ENCODE data around the gene CD22. TPM values are rescaled to one million over a fixed set of nuclear protein-coding genes. Genes with fewer than 3 reads are reported as not detected.

Gene CD22
- polyA plus RNA-seq, 1 donor: 15.9 TPM

DNA sequence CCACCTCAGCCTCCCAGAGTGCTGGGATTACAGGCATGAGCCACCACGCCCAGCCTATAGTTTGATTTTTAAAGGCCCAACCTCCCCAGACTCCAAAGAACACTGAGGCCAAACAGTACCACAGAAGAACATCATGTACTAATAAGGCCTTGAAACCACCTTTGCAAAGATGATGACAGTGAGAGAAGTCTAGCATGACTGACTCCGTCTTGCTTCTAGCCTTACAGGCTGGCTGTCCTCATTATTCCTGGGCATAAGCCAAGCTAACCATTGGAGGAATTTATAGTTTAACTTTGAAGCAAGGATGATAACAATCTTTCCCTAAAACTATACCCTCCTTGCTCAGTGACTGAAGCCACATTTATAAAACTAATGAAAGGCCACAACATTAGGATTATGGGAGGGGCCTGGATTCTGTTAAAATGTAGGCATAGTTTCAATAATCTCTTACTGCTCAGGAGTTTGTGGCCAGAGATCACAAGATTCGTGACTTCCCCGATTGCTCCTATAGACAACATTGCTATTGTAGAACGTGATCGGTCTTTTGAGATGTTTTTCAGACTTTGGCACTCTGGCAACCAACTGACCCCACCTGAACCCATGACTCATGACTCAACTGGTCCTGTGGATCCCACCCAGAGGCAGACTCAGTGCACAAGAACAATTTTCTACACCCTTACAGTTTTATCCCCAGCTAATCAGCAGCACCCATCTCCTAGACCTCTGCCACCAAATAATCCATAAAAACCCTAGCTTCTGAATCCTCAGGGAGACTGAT, 59.5 kb downstream of the CD22 start:
- no peak for DNase-seq

DNA sequence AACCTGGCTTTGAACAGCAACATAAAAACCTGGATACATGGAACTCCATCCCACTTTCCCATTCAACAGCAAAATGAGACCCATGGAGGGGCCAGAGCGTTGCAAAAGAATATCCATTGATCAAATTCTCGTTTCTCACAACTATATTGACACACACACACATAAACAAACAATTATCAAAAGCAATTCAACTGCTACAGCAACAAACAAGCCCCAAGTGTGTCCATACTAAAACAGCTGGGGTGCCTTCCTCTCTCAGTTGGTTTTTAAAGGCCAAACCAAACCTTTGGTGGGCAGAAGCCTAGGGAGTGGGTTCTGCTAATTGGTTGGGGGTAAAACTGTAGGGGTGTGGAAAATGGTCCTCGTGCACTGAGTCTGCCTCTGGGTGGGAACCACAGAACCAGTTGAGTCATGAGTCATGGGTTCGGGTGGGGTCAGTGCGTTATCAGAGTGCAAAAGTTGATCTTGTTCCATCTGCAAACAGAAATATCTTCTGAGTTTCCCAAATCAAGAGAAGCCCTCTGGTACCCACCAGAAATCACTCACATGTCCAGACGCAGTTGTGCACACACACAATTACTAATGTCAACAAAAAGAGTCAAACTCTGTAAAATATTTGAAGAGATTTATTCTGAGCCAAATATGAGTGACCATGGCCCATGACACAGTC, 60.3 kb downstream of the CD22 start:
- no peak for DNase-seq

DNA sequence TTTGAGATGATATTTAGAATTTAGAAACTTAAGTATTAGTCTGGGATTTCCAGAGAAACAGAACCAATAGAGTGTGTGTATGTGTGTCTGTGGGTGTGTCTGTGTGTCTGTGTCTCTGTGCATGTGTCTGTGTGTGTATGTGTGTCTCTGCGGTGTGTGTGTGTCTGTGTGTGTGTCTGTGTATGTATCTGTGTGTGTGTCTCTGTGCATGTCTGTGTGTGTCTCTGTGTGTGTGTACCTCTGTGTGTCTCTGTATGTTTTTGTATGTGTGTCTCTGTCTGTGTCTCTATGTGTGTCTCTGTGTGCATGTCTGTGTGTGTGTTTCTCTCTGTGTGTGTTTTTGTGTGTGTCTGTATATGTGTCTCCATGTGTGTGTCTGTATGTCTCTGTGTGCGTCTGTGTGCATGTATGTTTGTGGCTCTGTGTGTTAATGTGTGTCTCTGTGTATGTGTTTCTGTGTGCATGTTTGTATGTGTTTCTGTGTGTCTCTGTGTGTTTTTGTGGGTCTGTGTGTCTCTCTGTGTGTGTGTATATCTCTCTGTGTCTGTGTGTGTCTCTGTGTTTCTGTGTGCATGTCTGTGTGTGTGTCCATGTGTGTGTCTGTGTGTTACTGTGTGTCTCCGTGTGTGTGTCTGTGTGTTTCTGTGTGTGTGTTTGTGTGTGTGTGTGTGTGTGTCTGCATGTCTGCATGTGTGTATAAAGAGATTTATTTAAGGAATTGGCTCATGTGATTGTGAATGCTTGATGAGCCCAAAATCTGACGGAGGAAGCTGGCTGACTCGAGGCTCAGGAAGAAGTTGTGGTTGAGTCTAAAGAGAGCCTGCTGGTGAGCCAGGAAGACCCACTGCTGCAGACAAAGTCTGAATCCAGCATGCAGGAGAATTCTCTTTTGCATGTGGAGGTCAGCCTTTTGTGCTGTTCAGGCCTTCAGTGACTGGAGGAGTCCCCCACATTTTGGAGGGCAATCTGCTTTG, 64.0 kb downstream of the CD22 start:
- DNase-seq: no peak

DNA sequence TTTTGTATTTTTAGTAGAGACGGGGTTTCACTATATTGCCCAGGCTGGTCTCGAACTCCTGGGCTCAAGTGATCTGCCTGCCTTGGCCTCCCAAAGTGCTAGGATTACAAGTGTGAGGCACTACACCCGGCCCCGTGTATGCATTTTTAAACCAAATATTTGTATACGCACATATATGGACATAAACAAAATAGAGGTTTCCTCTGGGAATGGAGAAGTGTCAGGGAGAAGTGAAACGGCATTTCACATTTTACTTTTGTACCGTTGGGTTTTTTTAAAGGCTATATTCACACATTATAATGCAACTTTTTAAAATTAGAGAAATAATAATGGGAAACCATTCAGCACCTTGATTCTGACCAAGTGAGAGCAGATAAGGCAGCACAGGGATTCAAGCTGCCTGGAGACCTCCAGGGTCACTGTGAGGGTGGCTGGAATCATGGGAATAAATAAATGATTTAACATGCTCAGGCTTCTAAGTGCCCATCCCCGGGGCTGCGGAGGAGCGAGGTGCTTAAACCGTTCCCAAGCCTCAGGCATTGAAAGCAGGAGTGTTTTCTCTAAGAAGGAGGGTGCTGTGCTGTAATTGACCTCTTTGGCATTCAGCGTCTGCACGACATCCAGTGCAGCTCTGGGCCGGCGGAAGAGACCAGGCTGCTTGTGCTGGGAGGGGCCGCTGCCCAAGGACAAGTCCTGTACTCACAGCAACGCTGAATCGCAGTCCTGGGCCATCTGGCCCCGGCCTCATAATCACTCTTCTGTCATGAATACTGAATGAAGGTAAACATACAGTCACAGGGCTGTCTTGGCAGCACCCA, 66.6 kb downstream of the CD22 start:
- DNase-seq: no peak

DNA sequence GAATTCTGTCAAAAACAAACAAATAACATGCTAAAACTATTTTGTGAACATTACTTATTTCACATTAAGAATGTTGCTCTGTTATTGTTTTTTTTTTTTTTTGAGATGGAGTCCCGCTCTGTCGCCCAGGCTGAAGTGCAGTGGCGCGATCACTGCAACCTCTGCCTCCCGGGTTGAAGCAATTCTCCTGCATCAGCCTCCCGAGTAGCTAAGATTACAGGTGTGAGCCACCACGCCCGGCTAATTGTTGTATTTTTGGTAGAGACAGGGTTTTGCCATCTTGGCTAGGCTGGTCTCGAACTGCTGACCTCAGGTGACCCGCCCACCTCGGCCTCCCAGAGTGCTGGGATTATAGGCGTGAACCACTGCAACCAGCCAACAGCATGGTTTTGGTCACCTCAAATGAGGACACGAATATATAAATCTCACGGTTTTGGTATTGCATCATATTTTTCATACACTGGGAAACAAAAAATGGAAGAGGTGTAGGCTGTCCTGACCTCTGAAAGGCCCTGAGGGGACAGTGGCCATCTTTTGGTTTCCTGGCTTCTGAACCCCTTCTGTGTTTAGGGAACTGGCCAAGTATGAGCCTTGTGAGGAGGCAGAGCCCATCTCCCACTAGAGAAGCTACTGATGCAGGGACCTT, 67.4 kb downstream of the CD22 start:
- DNase-seq: no peak

Other genes starting within 250 kb of the CD22 start
- 18.6 TPM for gene FXYD3, start 213.4 kb upstream of the CD22 start, polyA plus RNA-seq (ENCODE audit: insufficient read length)
- gene LGI4, start 194.1 kb upstream of the CD22 start, polyA plus RNA-seq (ENCODE audit: insufficient read length): 2.3 TPM
- 18.6 TPM for gene FXYD1, start 190.4 kb upstream of the CD22 start, polyA plus RNA-seq (ENCODE audit: insufficient read length)
- 0.58 TPM for gene FXYD7, start 185.9 kb upstream of the CD22 start, polyA plus RNA-seq (ENCODE audit: insufficient read length)
- gene FXYD5, start 174.5 kb upstream of the CD22 start, polyA plus RNA-seq (ENCODE audit: insufficient read length): 15.0 TPM
- gene FAM187B, start 100.4 kb upstream of the CD22 start, polyA plus RNA-seq (ENCODE audit: insufficient read length): not detected
- gene LSR, start 80.2 kb upstream of the CD22 start, polyA plus RNA-seq (ENCODE audit: insufficient read length): 46.0 TPM
- 174 TPM for gene USF2, start 60.2 kb upstream of the CD22 start, polyA plus RNA-seq (ENCODE audit: insufficient read length)
- gene HAMP, start 46.7 kb upstream of the CD22 start, polyA plus RNA-seq (ENCODE audit: insufficient read length): 0.53 TPM
- gene MAG, start 37.0 kb upstream of the CD22 start, polyA plus RNA-seq (ENCODE audit: insufficient read length): 3.5 TPM
- gene FFAR1, start 18.7 kb downstream of the CD22 start, polyA plus RNA-seq (ENCODE audit: insufficient read length): 0.33 TPM
- 0.15 TPM for gene FFAR3, start 29.3 kb downstream of the CD22 start, polyA plus RNA-seq (ENCODE audit: insufficient read length)
- gene GPR42, start 41.9 kb downstream of the CD22 start, polyA plus RNA-seq (ENCODE audit: insufficient read length): not detected
- 0.78 TPM for gene FFAR2, start 119.1 kb downstream of the CD22 start, polyA plus RNA-seq (ENCODE audit: insufficient read length)
- gene KRTDAP, start 161.3 kb downstream of the CD22 start, polyA plus RNA-seq (ENCODE audit: insufficient read length): 0.52 TPM
- gene DMKN, start 184.5 kb downstream of the CD22 start, polyA plus RNA-seq (ENCODE audit: insufficient read length): 92.0 TPM
- not detected for gene SBSN, start 199.1 kb downstream of the CD22 start, polyA plus RNA-seq (ENCODE audit: insufficient read length)
- not detected for gene GAPDHS, start 204.3 kb downstream of the CD22 start, polyA plus RNA-seq (ENCODE audit: insufficient read length)
- 81.5 TPM for gene TMEM147, start 216.4 kb downstream of the CD22 start, polyA plus RNA-seq (ENCODE audit: insufficient read length)
- not detected for gene ATP4A, start 234.5 kb downstream of the CD22 start, polyA plus RNA-seq (ENCODE audit: insufficient read length)

All from left kidney (tissue), 2 donors.